ENCODE results near the gene ABLIM3.

Gene ABLIM3

GRCh38 chr5:149210225-149210624 is 68.9 kb downstream of the ABLIM3 start:
- no peaks in the 10 kb centered on the region for H3K9me2 ChIP-seq (replicated peaks; ENCODE audit: insufficient read depth, low read length)
- no peak overlapping the region for H2AFZ ChIP-seq (ENCODE audit: low read depth, low read length, severe bottlenecking)
- no peak overlapping the region for H3K9ac ChIP-seq (ENCODE audit: low read length)
- no peaks in the 10 kb centered on the region for H3K36me3 ChIP-seq (ENCODE audit: low read length)
- no peak overlapping the region for H3K4me3 ChIP-seq (ENCODE audit: insufficient read depth, low read length, poor library complexity, severe bottlenecking)
- no peaks in the 10 kb centered on the region for H3K27me3 ChIP-seq (ENCODE audit: low read length)
- TF ChIP-seq EZH2phosphoT487 (conservative IDR thresholded peaks at IDR 0.05; ENCODE audit: low read length) (no peak), CTCF (IDR thresholded peaks at IDR 0.05; ENCODE audit: insufficient read depth, low read length, poor library complexity, severe bottlenecking) (no peak)
- H3K27ac ChIP-seq (ENCODE audit: low read depth, low read length): no peak overlapping the region
- no peak overlapping the region for H3K4me2 ChIP-seq (ENCODE audit: low read depth, low read length, poor library complexity, severe bottlenecking)
- H3K9me3 ChIP-seq (ENCODE audit: insufficient read depth, low read length): no peaks in the 10 kb centered on the region
- no peaks in the 10 kb centered on the region for H3K79me2 ChIP-seq (ENCODE audit: insufficient read depth, low read length)
- H4K20me1 ChIP-seq (ENCODE audit: low read depth, low read length): no peaks in the 10 kb centered on the region
- H3F3A ChIP-seq (ENCODE audit: insufficient read depth): no peaks in the 10 kb centered on the region

- H3K79me2 ChIP-seq (ENCODE audit: insufficient read depth, low read length): no peaks in the 10 kb centered on the region
- H3K4me2 ChIP-seq (ENCODE audit: low read depth, low read length, poor library complexity, severe bottlenecking): no peak overlapping the region
- H4K20me1 ChIP-seq (ENCODE audit: low read depth, low read length): no peaks in the 10 kb centered on the region
- no peaks in the 10 kb centered on the region for H3K9me3 ChIP-seq (ENCODE audit: insufficient read depth, low read length)
- H3K27me3 ChIP-seq (ENCODE audit: low read length): no peaks in the 10 kb centered on the region
- no peak overlapping the region for H3K9ac ChIP-seq (ENCODE audit: low read length)
- no peaks in the 10 kb centered on the region for H3F3A ChIP-seq (ENCODE audit: insufficient read depth)
- TF ChIP-seq EZH2phosphoT487 (conservative IDR thresholded peaks at IDR 0.05; ENCODE audit: low read length): no peak
- no peak for TF ChIP-seq CTCF (IDR thresholded peaks at IDR 0.05; ENCODE audit: insufficient read depth, low read length, poor library complexity, severe bottlenecking)
- H3K9me2 ChIP-seq (replicated peaks; ENCODE audit: insufficient read depth, low read length): no peaks in the 10 kb centered on the region
- no peak overlapping the region for H3K27ac ChIP-seq (ENCODE audit: low read depth, low read length)
- no peak overlapping the region for H2AFZ ChIP-seq (ENCODE audit: low read depth, low read length, severe bottlenecking)
- H3K36me3 ChIP-seq (ENCODE audit: low read length): no peaks in the 10 kb centered on the region
- H3K4me3 ChIP-seq (ENCODE audit: insufficient read depth, low read length, poor library complexity, severe bottlenecking): no peak overlapping the region
These were observed 69.7 kb downstream of the ABLIM3 start for GRCh38 chr5:149210968-149211490.

GRCh38 chr5:149211566-149211965 is 70.3 kb downstream of the ABLIM3 start:
- no peak overlapping the region for H3K4me3 ChIP-seq (ENCODE audit: insufficient read depth, low read length, poor library complexity, severe bottlenecking)
- TF ChIP-seq EZH2phosphoT487 (conservative IDR thresholded peaks at IDR 0.05; ENCODE audit: low read length): no peak
- no peak for TF ChIP-seq CTCF (IDR thresholded peaks at IDR 0.05; ENCODE audit: insufficient read depth, low read length, poor library complexity, severe bottlenecking)
- no peaks in the 10 kb centered on the region for H4K20me1 ChIP-seq (ENCODE audit: low read depth, low read length)
- no peak overlapping the region for H3K27ac ChIP-seq (ENCODE audit: low read depth, low read length)
- no peaks in the 10 kb centered on the region for H3K79me2 ChIP-seq (ENCODE audit: insufficient read depth, low read length)
- no peak overlapping the region for H3K9ac ChIP-seq (ENCODE audit: low read length)
- no peaks in the 10 kb centered on the region for H3K9me3 ChIP-seq (ENCODE audit: insufficient read depth, low read length)
- no peaks in the 10 kb centered on the region for H3K36me3 ChIP-seq (ENCODE audit: low read length)
- no peak overlapping the region for H3K4me2 ChIP-seq (ENCODE audit: low read depth, low read length, poor library complexity, severe bottlenecking)
- H3K9me2 ChIP-seq (replicated peaks; ENCODE audit: insufficient read depth, low read length): no peaks in the 10 kb centered on the region
- no peak overlapping the region for H2AFZ ChIP-seq (ENCODE audit: low read depth, low read length, severe bottlenecking)
- H3K27me3 ChIP-seq (ENCODE audit: low read length): no peaks in the 10 kb centered on the region
- no peaks in the 10 kb centered on the region for H3F3A ChIP-seq (ENCODE audit: insufficient read depth)

Measured in SU-DHL-6 (cell line).